OCI-LY1 (cell line): ENCODE data around the gene KIF21A.

Experiments used
- H2AFZ ChIP-seq: fragments of 200-600 bp; sonication (generic), shearing (Covaris generic); 2 replicates; pipeline ENCODE4 v1.6.0; 2014; ENCODE audit warnings: antibody characterized with exemption, mild to moderate bottlenecking, low read length
- H3F3A ChIP-seq: fragments of 200-600 bp; sonication (generic), shearing (Covaris generic); 2 replicates; pipeline ENCODE4 v1.6.0; 2014; ENCODE audit warnings: mild to moderate bottlenecking, antibody characterized with exemption, low read length, moderate library complexity; ENCODE audit not compliant: insufficient read depth
- H3K27ac ChIP-seq: fragments of 200-600 bp; sonication (generic); 2 replicates; pipeline ENCODE4 v1.5.1; 2014; ENCODE audit warnings: low read length, mixed run types, mild to moderate bottlenecking, low read depth; ENCODE audit not compliant: poor library complexity, severe bottlenecking
- H3K27me3 ChIP-seq: fragments of 200-600 bp; sonication (generic); 2 replicates; pipeline ENCODE4 v1.6.0; 2014; ENCODE audit warnings: antibody characterized with exemption, mild to moderate bottlenecking, low read length, moderate library complexity; ENCODE audit not compliant: insufficient read depth
- H3K36me3 ChIP-seq: fragments of 200-600 bp; sonication (generic); 2 replicates; pipeline ENCODE4 v1.6.1; 2014; ENCODE audit warnings: mild to moderate bottlenecking, antibody characterized with exemption, low read length, moderate library complexity, mixed read lengths; ENCODE audit not compliant: insufficient read depth
- H3K4me1 ChIP-seq: fragments of 200-600 bp; sonication (generic); 2 replicates; pipeline ENCODE4 v1.5.1; 2014; ENCODE audit warnings: mild to moderate bottlenecking, low read length, moderate library complexity; ENCODE audit not compliant: insufficient read depth, severe bottlenecking
- H3K4me2 ChIP-seq: fragments of 200-600 bp; sonication (generic), shearing (Covaris generic); 2 replicates; pipeline ENCODE4 v1.6.1; 2014; ENCODE audit warnings: low read length
- H3K4me3 ChIP-seq: fragments of 200-600 bp; sonication (generic); 2 replicates; pipeline ENCODE4 v1.5.1; 2014; ENCODE audit warnings: low read length, low read depth, mild to moderate bottlenecking, mixed read lengths; ENCODE audit not compliant: poor library complexity, severe bottlenecking
- H3K79me2 ChIP-seq: fragments of 200-600 bp; shearing (Covaris generic); 2 replicates; pipeline ENCODE4 v1.6.1; 2016; ENCODE audit warnings: mixed run types, low read length, mixed read lengths; ENCODE audit not compliant: insufficient read depth
- H3K9ac ChIP-seq: fragments of 200-600 bp; sonication (generic), shearing (Covaris generic); 2 replicates; pipeline ENCODE4 v1.6.1; 2014; ENCODE audit warnings: mild to moderate bottlenecking, low read length, mixed read lengths
- H3K9me2 ChIP-seq: fragments of 200-600 bp; sonication (generic), shearing (Covaris generic); 2 replicates; pipeline ENCODE4 v1.6.1; 2014; ENCODE audit warnings: low read depth, mild to moderate bottlenecking, low read length, mixed read lengths
- H3K9me3 ChIP-seq: fragments of 200-600 bp; shearing (Covaris generic); 2 replicates; pipeline ENCODE4 v1.6.1; 2014; ENCODE audit warnings: low read length, mixed read lengths
- H4K20me1 ChIP-seq: fragments of 200-600 bp; sonication (generic), shearing (Covaris generic); 2 replicates; pipeline ENCODE4 v1.6.0; 2016; ENCODE audit warnings: mild to moderate bottlenecking, low read length; ENCODE audit not compliant: insufficient read depth
- CTCF ChIP-seq: fragments of 200-600 bp; sonication (generic), shearing (Covaris generic); IDR thresholded peaks from 2 replicates; pipeline ENCODE4 v1.5.1; 2017; ENCODE audit warnings: mild to moderate bottlenecking, antibody characterized with exemption, low read length, moderate library complexity, mixed read lengths
- EZH2 ChIP-seq: fragments of 200-600 bp; sonication (generic), shearing (Covaris generic); IDR thresholded peaks from 2 replicates; pipeline ENCODE4 v1.8.0; 2017; ENCODE audit warnings: borderline replicate concordance, mixed run types, mild to moderate bottlenecking, antibody characterized with exemption, low read length, moderate library complexity, mixed read lengths

KIF21A gene

GRCh38 chr12:39383114-39383513, 59.8 kb downstream of the KIF21A start:
- H2AFZ ChIP-seq: no peak overlapping the region
- no peaks in the 10 kb centered on the region for H3K9me3 ChIP-seq
- no peak for TF ChIP-seq CTCF
- TF ChIP-seq EZH2: no peak
- H3F3A ChIP-seq: no peaks in the 10 kb centered on the region
- no peaks in the 10 kb centered on the region for H3K36me3 ChIP-seq
- no peaks in the 10 kb centered on the region for H3K9me2 ChIP-seq
- H3K9ac ChIP-seq: no peak overlapping the region
- no peaks in the 10 kb centered on the region for H3K27me3 ChIP-seq
- no peak overlapping the region for H3K4me3 ChIP-seq
- H3K4me2 ChIP-seq: no peak overlapping the region
- no peaks in the 10 kb centered on the region for H3K4me1 ChIP-seq
- no peaks in the 10 kb centered on the region for H4K20me1 ChIP-seq
- H3K27ac ChIP-seq: no peak overlapping the region
- H3K79me2 ChIP-seq: no peaks in the 10 kb centered on the region

DNA sequence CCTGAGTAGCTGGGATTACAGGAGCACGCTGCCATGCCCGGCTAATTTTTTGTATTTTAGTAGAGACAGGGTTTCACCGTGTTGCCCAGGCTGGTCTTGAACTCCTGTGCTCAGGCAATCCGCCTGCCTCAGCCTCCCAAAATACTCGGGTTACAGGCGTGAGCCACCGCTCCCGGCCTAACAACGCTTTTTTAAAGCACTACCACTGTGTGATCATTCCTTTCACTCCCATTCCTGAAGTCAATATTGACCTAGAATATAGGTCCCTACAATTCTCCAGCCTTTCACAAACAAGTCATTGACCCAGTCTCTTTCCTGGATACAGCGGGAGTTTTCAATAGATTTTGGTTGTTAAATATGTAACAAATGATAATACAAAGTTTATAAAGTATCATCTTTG, 62.8 kb downstream of the KIF21A start:
- H3K9ac ChIP-seq: no peak overlapping the region
- no peaks in the 10 kb centered on the region for H4K20me1 ChIP-seq
- no peaks in the 10 kb centered on the region for H3K79me2 ChIP-seq
- no peaks in the 10 kb centered on the region for H3K9me2 ChIP-seq
- no peaks in the 10 kb centered on the region for H3K36me3 ChIP-seq
- H3K4me2 ChIP-seq: no peak overlapping the region
- H3K4me3 ChIP-seq: no peak overlapping the region
- H3K27me3 ChIP-seq: no peaks in the 10 kb centered on the region
- H3K27ac ChIP-seq: no peak overlapping the region
- no peaks in the 10 kb centered on the region for H3K9me3 ChIP-seq
- H3K4me1 ChIP-seq: no peaks in the 10 kb centered on the region
- TF ChIP-seq EZH2: no peak
- TF ChIP-seq CTCF: no peak
- H3F3A ChIP-seq: no peaks in the 10 kb centered on the region
- no peak overlapping the region for H2AFZ ChIP-seq

GRCh38 chr12:39378341-39378740, 64.6 kb downstream of the KIF21A start:
- no peaks in the 10 kb centered on the region for H3K36me3 ChIP-seq
- H3K79me2 ChIP-seq: no peaks in the 10 kb centered on the region
- H2AFZ ChIP-seq: no peak overlapping the region
- H3K9ac ChIP-seq: no peak overlapping the region
- no peaks in the 10 kb centered on the region for H3K27me3 ChIP-seq
- no peak overlapping the region for H3K27ac ChIP-seq
- H3K4me3 ChIP-seq: no peak overlapping the region
- no peak overlapping the region for H3K4me2 ChIP-seq
- no peak for TF ChIP-seq CTCF
- TF ChIP-seq EZH2: no peak
- peaks cover under 1% of the 10 kb centered on the region for H3K4me1 ChIP-seq
- no peaks in the 10 kb centered on the region for H3F3A ChIP-seq
- H3K9me3 ChIP-seq: no peaks in the 10 kb centered on the region
- H4K20me1 ChIP-seq: no peaks in the 10 kb centered on the region
- H3K9me2 ChIP-seq: no peaks in the 10 kb centered on the region
